ENCODE measurements around the gene CD22.

Gene CD22

GRCh38 chr19:35314031-35314430 is 15.0 kb upstream of the CD22 start:
- no peak for DNase-seq (ENCODE audit: low read depth in 3 of 3)

- no peak for DNase-seq (ENCODE audit: low read depth in 3 of 3)
Measured at GRCh38 chr19:35314858-35315470, 14.0 kb upstream of the CD22 start.

DNA sequence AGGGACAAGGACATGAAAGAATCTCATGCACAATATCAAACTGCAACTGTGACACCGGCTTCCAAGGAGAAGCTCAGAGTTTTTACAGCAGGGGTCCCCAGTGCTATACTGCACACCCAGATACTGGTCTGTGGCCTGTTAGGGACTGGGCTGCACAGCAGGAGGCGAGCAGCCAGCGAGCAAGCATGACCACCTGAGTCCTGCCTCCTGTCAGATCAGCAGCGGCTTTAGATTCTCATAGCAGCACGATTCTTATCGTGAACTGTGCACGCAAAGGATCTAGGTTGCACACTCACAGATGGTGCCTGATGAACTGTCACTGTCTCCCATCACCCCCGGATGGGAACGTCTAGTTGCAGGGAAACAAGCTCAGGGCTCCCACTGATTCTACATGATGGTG is 13.1 kb upstream of the CD22 start:
- no peak for DNase-seq (ENCODE audit: low read depth in 3 of 3)

GRCh38 chr19:35316560-35316959 is 12.4 kb upstream of the CD22 start:
- no peak for DNase-seq (ENCODE audit: low read depth in 3 of 3)

DNA sequence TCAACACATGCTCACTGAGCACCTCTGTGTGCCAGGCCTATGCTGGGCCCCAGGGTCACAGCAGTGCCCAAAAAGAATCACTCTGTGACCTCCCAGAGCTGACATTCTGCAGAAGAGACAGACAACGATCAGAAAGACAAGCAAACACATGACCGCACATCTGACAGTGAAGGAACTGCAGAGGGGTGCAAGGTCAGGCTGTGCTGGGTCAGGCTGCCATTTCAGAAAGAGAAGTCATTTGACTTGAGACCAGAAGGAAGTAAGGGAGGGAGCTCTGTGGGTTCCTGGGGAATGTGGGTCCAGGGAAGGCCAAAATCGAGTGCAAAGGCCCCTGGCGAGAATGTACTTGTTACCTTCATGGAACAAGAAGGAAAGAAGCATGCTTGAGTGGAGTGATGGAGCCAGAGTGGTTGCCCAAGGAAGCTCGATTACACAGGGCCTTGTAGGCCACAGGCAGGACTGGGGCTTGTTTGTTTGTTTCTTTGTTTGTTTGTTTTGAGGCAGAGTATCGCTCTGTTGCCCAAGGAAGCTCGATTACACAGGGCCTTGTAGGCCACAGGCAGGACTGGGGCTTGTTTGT is 11.4 kb upstream of the CD22 start:
- DNase-seq (ENCODE audit: low read depth in 3 of 3): no peak

DNA sequence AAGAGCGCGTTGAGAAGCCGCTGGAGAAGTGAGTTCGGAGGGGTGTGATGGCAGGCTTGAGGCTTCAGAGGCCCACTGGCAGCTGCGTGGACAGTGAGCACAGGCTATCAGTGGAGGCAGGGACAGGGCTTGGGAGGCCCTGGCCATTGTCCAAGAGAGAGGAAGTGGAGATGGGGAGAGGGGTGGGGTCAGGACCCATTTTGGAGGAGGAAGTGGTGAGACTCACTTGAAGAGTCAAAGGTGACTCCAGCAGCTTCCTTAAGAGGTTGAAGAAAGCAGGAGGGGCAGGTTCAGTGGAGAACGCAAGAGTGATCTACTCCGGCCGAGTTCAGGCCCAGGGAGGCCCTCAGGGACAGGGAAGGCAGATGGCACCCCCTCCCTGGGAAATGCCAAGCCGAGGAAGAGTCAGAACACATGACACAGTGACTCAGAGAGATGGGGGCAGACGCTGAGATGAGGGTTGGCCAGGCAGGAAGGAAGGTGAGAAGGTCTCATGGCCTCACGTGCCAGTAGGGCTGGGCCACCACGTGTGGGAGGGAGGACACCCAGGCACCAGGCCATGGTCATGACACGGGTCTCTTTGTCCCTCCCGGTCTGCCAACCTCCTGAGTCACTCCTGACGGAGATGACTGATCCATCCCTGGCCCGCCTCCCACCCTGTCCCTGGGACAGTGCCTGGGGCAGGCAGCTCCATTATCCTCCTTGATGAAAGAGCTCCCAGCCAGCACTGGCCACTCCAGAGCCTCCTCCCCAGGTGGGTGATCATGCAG is 10.1 kb upstream of the CD22 start:
- DNase-seq (ENCODE audit: low read depth in 3 of 3): no peak

GRCh38 chr19:35320065-35320713 is 8.8 kb upstream of the CD22 start:
- no peak for DNase-seq (ENCODE audit: low read depth in 3 of 3)

DNA sequence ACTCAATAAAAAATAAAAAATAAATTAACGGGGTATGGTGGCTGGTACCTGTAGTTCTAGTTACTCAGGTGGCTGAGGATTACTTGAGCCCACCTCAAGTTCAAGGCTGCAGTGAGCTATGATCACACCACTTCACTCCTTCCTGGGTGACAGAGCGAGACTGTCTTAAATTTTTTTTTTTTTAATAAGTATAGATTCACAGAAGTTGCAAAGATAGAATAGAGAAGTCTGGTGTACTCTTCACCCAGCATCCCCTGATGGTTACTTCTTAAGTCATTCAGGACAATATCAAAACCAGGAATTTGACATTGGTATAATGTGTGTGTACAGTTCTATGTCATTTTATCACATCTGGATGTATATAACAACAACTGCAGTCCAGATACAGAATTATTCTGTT is 7.7 kb upstream of the CD22 start:
- DNase-seq (ENCODE audit: low read depth in 3 of 3): no peak

GRCh38 chr19:35322014-35322413 is 7.0 kb upstream of the CD22 start:
- DNase-seq (ENCODE audit: low read depth in 3 of 3): no peak

DNA sequence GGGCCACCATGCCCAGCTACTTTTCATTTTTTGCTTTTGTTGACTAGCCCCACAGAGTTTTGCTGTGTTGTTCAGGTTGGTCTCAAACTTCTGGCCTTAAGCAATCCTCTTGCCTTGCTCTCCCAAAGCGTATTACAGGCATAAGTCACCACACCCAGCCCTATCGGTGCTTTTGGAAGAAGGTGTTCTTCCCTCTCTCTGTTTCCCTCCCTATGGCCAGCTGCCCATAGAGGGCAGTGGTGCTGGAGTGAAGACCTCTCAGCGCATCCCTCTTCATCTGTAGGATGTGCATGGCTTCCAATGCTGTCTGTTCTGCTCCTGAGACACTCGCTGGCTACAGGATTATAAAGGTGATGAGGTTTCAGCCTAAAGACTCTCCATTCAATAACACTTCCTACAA is 1.3 kb upstream of the CD22 start:
- DNase-seq (ENCODE audit: low read depth in 3 of 3): no peak

DNA sequence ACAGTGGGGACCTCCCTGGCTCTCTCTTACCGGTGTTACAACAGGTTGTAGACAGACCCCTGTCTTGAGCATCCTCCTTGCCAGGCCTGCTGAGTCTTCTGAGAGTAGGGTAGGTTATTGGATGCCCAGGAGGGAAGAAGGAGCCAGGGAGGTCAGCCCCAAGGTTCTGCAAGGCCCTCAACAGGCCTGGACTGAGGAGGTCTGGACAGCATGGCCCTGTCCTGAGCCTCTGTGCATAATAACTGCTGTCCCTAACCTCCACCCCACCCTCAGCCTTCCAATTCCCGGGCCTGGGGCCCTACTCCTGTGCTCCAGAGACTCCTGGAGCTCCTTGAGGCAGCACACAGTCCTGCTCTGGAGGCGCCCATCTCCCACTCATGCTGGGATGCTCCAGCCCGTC is 336 bp downstream of the CD22 start:
- no peak for DNase-seq (ENCODE audit: low read depth in 3 of 3)

GRCh38 chr19:35330475-35330874 is 1.5 kb downstream of the CD22 start:
- no peak for DNase-seq (ENCODE audit: low read depth in 3 of 3)

DNA sequence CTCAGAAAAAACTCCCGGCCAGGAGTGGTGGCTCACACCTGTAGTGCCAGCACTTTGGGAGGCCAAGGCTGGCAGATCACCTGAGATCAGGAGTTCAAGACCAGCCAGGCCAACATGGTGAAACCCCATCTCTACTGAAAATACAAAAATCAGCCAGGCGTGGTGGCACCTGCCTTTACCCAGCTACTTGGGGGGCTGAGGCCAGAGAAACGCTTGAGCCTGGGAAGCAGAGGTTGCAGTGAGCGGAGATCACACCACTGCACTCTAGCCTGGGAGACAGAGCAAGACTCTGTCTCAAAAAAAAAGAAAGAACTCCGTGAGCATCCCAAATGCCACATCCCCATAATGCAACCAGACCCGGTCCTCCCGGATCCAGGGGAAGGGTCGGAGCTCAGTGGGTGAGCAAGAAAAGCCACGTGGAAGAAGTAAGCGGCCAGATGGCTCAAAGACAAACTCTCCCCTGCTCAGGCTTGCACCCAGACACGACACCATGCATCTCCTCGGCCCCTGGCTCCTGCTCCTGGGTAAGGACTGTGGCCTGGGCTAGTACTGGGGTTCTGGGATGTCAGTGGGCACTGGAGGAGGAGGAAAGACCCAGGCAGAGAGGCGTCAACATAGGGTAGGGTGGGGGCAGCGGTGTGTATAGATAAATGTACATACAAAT is 2.7 kb downstream of the CD22 start:
- DNase-seq (ENCODE audit: low read depth in 3 of 3): no peak

DNA sequence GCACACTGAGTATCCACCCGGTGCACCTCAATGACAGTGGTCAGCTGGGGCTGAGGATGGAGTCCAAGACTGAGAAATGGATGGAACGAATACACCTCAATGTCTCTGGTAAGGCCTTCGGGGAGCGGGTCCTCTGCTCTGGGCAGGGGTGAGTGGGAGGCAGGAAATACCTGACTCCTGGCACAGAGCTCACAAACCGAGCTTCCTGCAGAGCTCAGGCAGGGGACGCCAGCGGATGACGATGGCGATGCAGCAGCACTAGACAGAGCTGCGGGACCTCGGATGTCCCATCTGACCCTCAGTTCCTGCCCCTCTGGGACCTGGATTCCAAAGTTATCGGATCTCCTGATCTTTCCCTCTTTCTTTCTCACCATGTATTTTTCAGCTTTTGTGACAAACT is 3.8 kb downstream of the CD22 start:
- no peak for DNase-seq (ENCODE audit: low read depth in 3 of 3)

DNA sequence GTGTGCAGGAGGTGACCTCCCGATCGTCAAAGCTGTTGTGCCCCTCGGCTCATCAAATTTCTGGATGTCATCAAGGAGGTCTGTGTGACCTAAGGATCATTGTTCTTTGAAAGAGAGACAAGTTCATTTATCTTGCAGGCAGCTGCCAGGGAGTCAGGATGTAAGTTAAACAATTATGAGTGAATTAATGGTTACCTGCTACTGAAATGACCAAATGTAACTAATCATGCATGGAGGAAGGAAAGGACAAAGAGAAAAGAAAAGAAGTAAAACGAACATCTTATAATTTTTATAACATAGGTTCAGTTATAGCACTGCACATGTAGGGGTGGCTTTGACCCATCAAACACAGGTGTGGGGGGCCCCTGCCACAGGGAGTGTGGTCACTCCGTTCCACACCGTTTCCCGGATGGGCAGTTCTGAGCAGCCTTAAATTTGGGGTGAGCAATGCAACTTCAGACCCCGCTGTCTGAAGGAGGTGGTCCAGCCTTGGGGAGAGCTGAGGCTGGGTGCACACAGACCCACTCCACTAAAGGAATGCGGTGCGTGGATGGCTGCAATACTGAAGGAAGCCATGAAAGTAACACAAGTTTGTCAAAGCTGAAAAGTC is 5.3 kb downstream of the CD22 start:
- no peak for DNase-seq (ENCODE audit: low read depth in 3 of 3)

- DNase-seq (ENCODE audit: low read depth in 3 of 3): no peak
Measured at GRCh38 chr19:35336166-35336955, 7.4 kb downstream of the CD22 start.

GRCh38 chr19:35337097-35337983 is 8.4 kb downstream of the CD22 start:
- no peak for DNase-seq (ENCODE audit: low read depth in 3 of 3)

GRCh38 chr19:35337984-35338296 is 9.0 kb downstream of the CD22 start:
- DNase-seq (ENCODE audit: low read depth in 3 of 3): no peak

DNA sequence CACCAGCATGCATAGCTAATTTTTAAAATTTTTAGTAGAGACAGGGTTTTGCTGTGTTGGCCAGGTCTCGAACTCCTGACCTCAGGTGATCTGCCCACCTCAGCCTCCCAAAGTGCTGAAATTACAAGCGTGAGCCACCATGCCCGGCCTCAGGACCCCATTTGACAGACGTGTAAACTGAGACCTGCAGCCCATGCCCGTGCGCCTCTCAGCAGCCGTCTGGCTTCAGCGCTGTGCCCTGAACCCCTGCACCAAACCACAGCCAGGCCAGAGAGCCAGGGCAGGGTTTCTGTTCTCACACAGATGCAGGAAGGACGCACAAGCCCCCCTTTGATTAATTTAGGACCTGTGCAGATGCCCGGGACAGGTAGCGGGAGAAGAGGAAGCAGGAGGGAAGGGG is 11.4 kb downstream of the CD22 start:
- no peak for DNase-seq (ENCODE audit: low read depth in 3 of 3)

GRCh38 chr19:35341006-35341405 is 12.0 kb downstream of the CD22 start:
- DNase-seq (ENCODE audit: low read depth in 3 of 3): no peak

Measured in stimulated activated CD4-positive, alpha-beta T cell treated with anti-CD3 and anti-CD28 coated beads, TNF-alpha, amount 100 ng/mL, for 4 hours (primary cell).